Measurements from ENCODE around the gene BANK1.

- TF ChIP-seq POLR2A (IDR thresholded peaks at IDR 0.05) = no peak
- TF ChIP-seq, protein P1, sequence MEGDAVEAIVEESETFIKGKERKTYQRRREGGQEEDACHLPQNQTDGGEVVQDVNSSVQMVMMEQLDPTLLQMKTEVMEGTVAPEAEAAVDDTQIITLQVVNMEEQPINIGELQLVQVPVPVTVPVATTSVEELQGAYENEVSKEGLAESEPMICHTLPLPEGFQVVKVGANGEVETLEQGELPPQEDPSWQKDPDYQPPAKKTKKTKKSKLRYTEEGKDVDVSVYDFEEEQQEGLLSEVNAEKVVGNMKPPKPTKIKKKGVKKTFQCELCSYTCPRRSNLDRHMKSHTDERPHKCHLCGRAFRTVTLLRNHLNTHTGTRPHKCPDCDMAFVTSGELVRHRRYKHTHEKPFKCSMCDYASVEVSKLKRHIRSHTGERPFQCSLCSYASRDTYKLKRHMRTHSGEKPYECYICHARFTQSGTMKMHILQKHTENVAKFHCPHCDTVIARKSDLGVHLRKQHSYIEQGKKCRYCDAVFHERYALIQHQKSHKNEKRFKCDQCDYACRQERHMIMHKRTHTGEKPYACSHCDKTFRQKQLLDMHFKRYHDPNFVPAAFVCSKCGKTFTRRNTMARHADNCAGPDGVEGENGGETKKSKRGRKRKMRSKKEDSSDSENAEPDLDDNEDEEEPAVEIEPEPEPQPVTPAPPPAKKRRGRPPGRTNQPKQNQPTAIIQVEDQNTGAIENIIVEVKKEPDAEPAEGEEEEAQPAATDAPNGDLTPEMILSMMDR (IDR thresholded peaks at IDR 0.05) = no peak
- TF ChIP-seq POLR2AphosphoS5 (IDR thresholded peaks at IDR 0.05; ENCODE audit: insufficient read depth in 1 of 2, low read depth in 1 of 2) = no peak
Observed at GRCh38 chr4:101958547-101958946, 168.0 kb downstream of the BANK1 start.

Measured in vagina (tissue), 2 donors.